HG03520 (cell line): ENCODE data around the gene LTBP4.
"Not testable (repeated sequence)": the region's sequence is repeated elsewhere in the genome, so short reads cannot be mapped to it uniquely, and the experiment has no call there.

Source experiments
- ATAC-seq: cut with Tn5 transposase; IDR thresholded peaks from one replicate; pipeline ENCODE4 v1.9.1; 2021; ENCODE audit warnings: mild to moderate bottlenecking, moderate library complexity; ENCODE audit not compliant: unreplicated experiment

Gene LTBP4

GRCh38 chr19:40624369-40625153 lies 23.4 kb downstream of the LTBP4 start:
- not testable (repeated sequence) for ATAC-seq

GRCh38 chr19:40625406-40626120 lies 24.4 kb downstream of the LTBP4 start:
- no peak for ATAC-seq

- no peak for ATAC-seq
Observed at GRCh38 chr19:40626918-40627317, 25.7 kb downstream of the LTBP4 start.

- ATAC-seq, result no peak
Observed at GRCh38 chr19:40627486-40628279, 26.5 kb downstream of the LTBP4 start.

GRCh38 chr19:40629346-40629745 lies 28.2 kb downstream of the LTBP4 start:
- ATAC-seq, result no peak

GRCh38 chr19:40630571-40631160 lies 29.5 kb downstream of the LTBP4 start:
- ATAC-seq, result no peak

- no peak for ATAC-seq
Observed at GRCh38 chr19:40632311-40633036, 31.3 kb downstream of the LTBP4 start.

- no peak for ATAC-seq
Observed at GRCh38 chr19:40633207-40633606, 32.0 kb downstream of the LTBP4 start.

GRCh38 chr19:40638327-40638726 lies 37.2 kb downstream of the LTBP4 start:
- no peak for ATAC-seq

GRCh38 chr19:40639638-40639982 lies 38.4 kb downstream of the LTBP4 start:
- no peak for ATAC-seq

GRCh38 chr19:40640744-40641143 lies 39.6 kb downstream of the LTBP4 start:
- no peak for ATAC-seq

- ATAC-seq, result no peak
Observed at GRCh38 chr19:40641281-40641680, 40.1 kb downstream of the LTBP4 start.

GRCh38 chr19:40642051-40642706 lies 41.0 kb downstream of the LTBP4 start:
- ATAC-seq, result no peak

- no peak for ATAC-seq
Observed at GRCh38 chr19:40642757-40643305, 41.7 kb downstream of the LTBP4 start.

- no peak for ATAC-seq
Observed at GRCh38 chr19:40646743-40647254, 45.6 kb downstream of the LTBP4 start.

- ATAC-seq, result not testable (repeated sequence)
Observed at GRCh38 chr19:40649903-40650675, 48.9 kb downstream of the LTBP4 start.

- no peak for ATAC-seq
Observed at GRCh38 chr19:40650749-40651305, 49.7 kb downstream of the LTBP4 start.

GRCh38 chr19:40652303-40652702 lies 51.1 kb downstream of the LTBP4 start:
- not testable (repeated sequence) for ATAC-seq
